Erythroblast (primary cell): ENCODE results near the gene BMPR1B.

ENCODE experiments used
- GATA1 ChIP-seq: IDR thresholded peaks from 2 replicates; pipeline ENCODE4 v1.6.1; 2011; ENCODE audit warnings: low read depth, mild to moderate bottlenecking, control low read depth, low read length, moderate library complexity
- POLR2A ChIP-seq: IDR thresholded peaks from 2 replicates; pipeline ENCODE4 v1.6.1; 2011; ENCODE audit warnings: mild to moderate bottlenecking, low read length

DNA sequence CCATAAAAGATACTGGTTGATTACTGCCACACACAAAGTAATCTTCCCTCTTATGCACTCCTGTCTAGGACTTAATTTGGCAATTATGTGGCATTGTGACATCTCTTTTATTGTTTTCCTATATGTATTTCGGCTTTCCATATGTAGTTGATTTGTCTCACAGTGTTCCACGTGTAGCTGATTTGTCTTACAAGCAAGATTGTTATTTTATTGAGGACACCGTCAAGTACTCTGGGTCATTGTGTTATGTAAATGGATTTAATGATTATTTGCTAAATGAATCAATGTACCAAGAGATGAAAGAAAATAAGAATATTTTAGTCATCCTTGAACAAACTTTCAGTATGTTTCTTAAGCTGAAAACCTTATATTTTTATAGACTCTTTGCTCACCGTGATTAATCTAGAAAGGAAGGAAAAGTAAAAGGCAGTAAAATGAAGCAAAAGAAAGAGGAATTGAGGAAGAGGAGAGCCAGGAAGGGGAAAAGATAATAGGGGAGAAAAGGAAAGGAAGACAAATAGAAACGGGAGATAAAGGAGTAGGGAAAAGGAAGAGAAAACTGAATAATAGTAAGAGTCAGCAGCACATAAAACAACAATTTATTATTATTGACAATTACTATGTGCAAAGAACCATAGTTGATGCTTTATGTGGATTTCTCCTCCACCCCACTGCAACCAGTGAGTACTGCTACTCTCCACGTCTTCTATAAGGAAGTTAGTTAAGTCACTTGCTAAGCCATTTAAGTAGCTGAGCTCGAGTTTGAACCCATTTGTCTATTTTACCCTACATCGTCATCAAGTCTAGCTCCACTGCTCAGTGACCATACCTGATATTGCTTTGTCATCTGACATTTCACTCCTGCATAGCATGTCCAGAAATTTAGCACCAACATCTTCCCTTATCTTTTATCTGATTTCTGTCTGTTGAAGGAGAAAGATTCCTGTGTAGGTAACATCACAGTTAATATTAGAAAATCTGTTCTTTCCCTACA is 336.5 kb downstream of the BMPR1B start:
- TF ChIP-seq POLR2A (no peak), GATA1 (no peak)
